Renal cortex interstitium (tissue), 11 donors: ENCODE measurements around the gene ST6GAL1. TPM values are rescaled to one million over a fixed set of nuclear protein-coding genes. Genes with fewer than 3 reads are reported as not detected.

ENCODE experiments used
- DNase-seq, 11 donors: peaks; one replicate each; pipeline ENCODE4 v3.0.0-alpha.2; 2013; ENCODE audit warnings: low read depth in 9 of 11, low spot score in 4 of 11; ENCODE audit errors: extremely low read depth in 1 of 11
- polyA plus RNA-seq, 3 donors: library from polyadenylated mRNA; unstranded; fragments of 120-200 nt; gene quantifications; one replicate each; pipeline ENCODE4 v1.2.1, GENCODE V29; 2013; ENCODE audit not compliant: insufficient read length in 3 of 3

The ST6GAL1 gene
- polyA plus RNA-seq, 3 donors = 63.1 to 125 (median 86.6) TPM

- DNase-seq = no peak
These were observed 179.8 kb downstream of the ST6GAL1 start for GRCh38 chr3:187110156-187110555.

GRCh38 chr3:187112934-187113793, 182.8 kb downstream of the ST6GAL1 start:
- DNase-seq = peak in 1 of 11 donors; percentile 2

- no peak for DNase-seq
These were observed 184.2 kb downstream of the ST6GAL1 start for GRCh38 chr3:187114511-187114910.

- no peak for DNase-seq
These were observed 190.0 kb downstream of the ST6GAL1 start for GRCh38 chr3:187120326-187120725.

GRCh38 chr3:187122261-187122660, 191.9 kb downstream of the ST6GAL1 start:
- no peak for DNase-seq

GRCh38 chr3:187125319-187126031, 195.1 kb downstream of the ST6GAL1 start:
- no peak for DNase-seq

Other genes with a start within 250 kb of the ST6GAL1 start
- 100 to 1,000 TPM in 2 of 3 donors, 10 to 100 TPM in 1; 74.3 to 179 (median 125) TPM for gene KNG1, start 213.2 kb upstream of the ST6GAL1 start, polyA plus RNA-seq
- gene EIF4A2, start 146.9 kb upstream of the ST6GAL1 start, polyA plus RNA-seq = 100 to 1,000 TPM; 781 to 936 (median 815) TPM
- gene RFC4, start 124.0 kb upstream of the ST6GAL1 start, polyA plus RNA-seq = 10 to 100 TPM; 45.6 to 65.0 (median 46.3) TPM
- gene ADIPOQ, start 87.8 kb upstream of the ST6GAL1 start, polyA plus RNA-seq = under 1 TPM in 2 of 3 donors, not detected in 1; 0.01 to 0.08 TPM
- 10 to 100 TPM; 15.7 to 19.5 (median 17.8) TPM for gene RPL39L, start 209.0 kb downstream of the ST6GAL1 start, polyA plus RNA-seq